Measurements from ENCODE around the gene SELENOS. TPM values are rescaled to one million over a fixed set of nuclear protein-coding genes. Genes with fewer than 3 reads are reported as not detected.

Gene SELENOS
- polyA plus RNA-seq, 3 donors = 40.2 to 70.2 (median 51.6) TPM

GRCh38 chr15:101232677-101233076 is 44.6 kb downstream of the SELENOS start:
- Mint-ChIP-seq H3K27ac (peak overlapping the region in 3 of 7 donors; percentile 28 to 66 (median 38)), H3K4me1 (peaks cover 61% of the 10 kb centered on the region), H3K4me3 (no peak overlapping the region), H3K27me3 (ENCODE audit: low read depth in 3 of 3) (no peaks in the 10 kb centered on the region), H3K9me3 (peaks cover 0 to 14% (median 7%) of the 10 kb centered on the region in 7 donors), H3K36me3 (peaks cover 51 to 65% of the 10 kb centered on the region in 2 donors)
- Histone ChIP-seq H3K79me2 (ENCODE audit: insufficient read depth, low read length) (peaks cover 100% of the 10 kb centered on the region), H3K36me3 (replicated peaks in 1 of 2; ENCODE audit: control insufficient read depth in 1 of 2, insufficient read depth in 2 of 2, low read length in 2 of 2) (peaks cover 10 to 44% of the 10 kb centered on the region in 2 donors), H3K9ac (ENCODE audit: insufficient read depth, low read length, poor library complexity, severe bottlenecking) (no peak overlapping the region), H2AFZ (ENCODE audit: insufficient read depth, low read depth, low read length, poor library complexity, severe bottlenecking) (no peak overlapping the region), H3K27me3 (ENCODE audit: control insufficient read depth in 2 of 2, insufficient read depth in 2 of 2, low read length in 2 of 2) (no peaks in the 10 kb centered on the region), H3K4me3 (replicated peaks in 1 of 3; ENCODE audit: low read depth in 2 of 3, low read length in 3 of 3) (no peak overlapping the region), H3K27ac (ENCODE audit: low read depth in 1 of 2, low read length in 2 of 2) (peak overlapping the region; percentile 0 to 17), H3K4me1 (ENCODE audit: control insufficient read depth in 1 of 2, insufficient read depth in 2 of 2, low read length in 2 of 2) (peaks cover 48 to 59% of the 10 kb centered on the region in 2 donors), H3K9me3 (replicated peaks in 1 of 2; ENCODE audit: control insufficient read depth in 1 of 2, insufficient read depth in 1 of 2, low read length in 2 of 2) (no peaks in the 10 kb centered on the region), H3K4me2 (replicated peaks; ENCODE audit: extremely low read depth, low read length, poor library complexity, severe bottlenecking) (no peak overlapping the region), H4K20me1 (ENCODE audit: insufficient read depth, low read length) (peaks cover 62% of the 10 kb centered on the region)
- TF ChIP-seq CTCF (IDR thresholded peaks at IDR 0.05) = no peak
- no peak for DNase-seq
- whole genome bisulfite sequencing (ENCODE audit: insufficient coverage) = 76% methylated on average over 5 of the region's 5 CpGs
- intact Hi-C loops (cut with micrococcal nuclease) = no loop called here

GRCh38 chr15:101228313-101228712 is 49.0 kb downstream of the SELENOS start:
- no peak overlapping the region for H3K9ac ChIP-seq (ENCODE audit: insufficient read depth, low read length, poor library complexity, severe bottlenecking)
- Mint-ChIP-seq H3K36me3 (peaks cover 58 to 68% of the 10 kb centered on the region in 2 donors), H3K27ac (peak overlapping the region in 4 of 7 donors; percentile 2 to 61 (median 42)), H3K9me3 (peaks cover 0 to 14% (median 7%) of the 10 kb centered on the region in 7 donors), H3K4me3 (no peak overlapping the region), H3K4me1 (peaks cover 30% of the 10 kb centered on the region), H3K27me3 (ENCODE audit: low read depth in 3 of 3) (no peaks in the 10 kb centered on the region)
- DNase-seq = no peak
- H2AFZ ChIP-seq (ENCODE audit: insufficient read depth, low read depth, low read length, poor library complexity, severe bottlenecking) = no peak overlapping the region
- no peaks in the 10 kb centered on the region for H3K27me3 ChIP-seq (ENCODE audit: control insufficient read depth in 2 of 2, insufficient read depth in 2 of 2, low read length in 2 of 2)
- H4K20me1 ChIP-seq (ENCODE audit: insufficient read depth, low read length) = peaks cover 84% of the 10 kb centered on the region
- H3K4me3 ChIP-seq (replicated peaks in 1 of 3; ENCODE audit: low read depth in 2 of 3, low read length in 3 of 3) = no peak overlapping the region
- H3K79me2 ChIP-seq (ENCODE audit: insufficient read depth, low read length) = peaks cover 100% of the 10 kb centered on the region
- no peak for TF ChIP-seq CTCF (IDR thresholded peaks at IDR 0.05)
- no peaks in the 10 kb centered on the region for H3K9me3 ChIP-seq (replicated peaks in 1 of 2; ENCODE audit: control insufficient read depth in 1 of 2, insufficient read depth in 1 of 2, low read length in 2 of 2)
- peaks cover 7 to 16% of the 10 kb centered on the region in 2 donors for H3K4me1 ChIP-seq (ENCODE audit: control insufficient read depth in 1 of 2, insufficient read depth in 2 of 2, low read length in 2 of 2)
- peaks cover 15 to 66% of the 10 kb centered on the region in 2 donors for H3K36me3 ChIP-seq (replicated peaks in 1 of 2; ENCODE audit: control insufficient read depth in 1 of 2, insufficient read depth in 2 of 2, low read length in 2 of 2)
- peak overlapping the region in 1 of 2 donors; percentile 4 for H3K27ac ChIP-seq (ENCODE audit: low read depth in 1 of 2, low read length in 2 of 2)
- no peak overlapping the region for H3K4me2 ChIP-seq (replicated peaks; ENCODE audit: extremely low read depth, low read length, poor library complexity, severe bottlenecking)
- intact Hi-C loops (cut with micrococcal nuclease) = no loop called here
